Lower leg skin (tissue), 4 donors: ENCODE measurements around the gene AMMECR1L. TPM values are rescaled to one million over a fixed set of nuclear protein-coding genes. Genes with fewer than 3 reads are reported as not detected.
"Not testable (repeated sequence)": the region's sequence is repeated elsewhere in the genome, so short reads cannot be mapped to it uniquely, and the experiment has no call there.

Source experiments
- DNase-seq, 2 donors: peaks; one replicate each; pipeline ENCODE4 v3.0.0-alpha.2; 2019; ENCODE audit warnings: low spot score in 2 of 2
- H3K4me3 ChIP-seq: fragments of 200-600 bp; sonication (generic); 2 replicates; pipeline ENCODE4 v1.5.1; 2017; ENCODE audit warnings: mild to moderate bottlenecking, low read depth; ENCODE audit not compliant: poor library complexity, severe bottlenecking
- CTCF ChIP-seq, 3 donors: fragments of 450-650 bp; IDR thresholded peaks; one replicate each; pipeline ENCODE4 v1.5.1; 2016; ENCODE audit warnings: antibody characterized with exemption in 3 of 3, mild to moderate bottlenecking in 3 of 3, moderate library complexity in 2 of 3
- POLR2A ChIP-seq, 2 donors: fragments of 450-650 bp; IDR thresholded peaks; one replicate each; pipeline ENCODE4 v1.6.1; 2016 to 2017; ENCODE audit warnings: antibody characterized with exemption in 2 of 2, mild to moderate bottlenecking in 1 of 2, moderate library complexity in 1 of 2
- WGBS, 2 donors: methylation state at CpG; one replicate each; pipeline ENCODE4 v1.1.5; 2018; 5-methylcytosine and 5-hydroxymethylcytosine counted together
- intact Hi-C: fragments of 100-400 bp; cut with DNase I; formaldehyde crosslinking; loops from one replicate; pipeline ENCODE4 v1.15.0; 2023; ENCODE audit warnings: low total_unique reads
- total RNA-seq, 4 donors: library from RNA; depleted of rRNA; stranded (reverse); fragments of >200 nt; gene quantifications; one replicate each; pipeline ENCODE4 v1.1.0, GENCODE V29; 2016

Gene AMMECR1L
- total RNA-seq, 4 donors from 2014 or later = 12.9 to 16.2 (median 13.6) TPM

GRCh38 chr2:127888772-127889171 lies 3.0 kb upstream of the AMMECR1L start:
- intact Hi-C loops = no loop called here
- WGBS, 2 donors = 89% methylated on average over 1 of the region's 1 CpG
- no peak overlapping the region for H3K4me3 ChIP-seq
- DNase-seq = no peak
- TF ChIP-seq POLR2A (IDR thresholded peaks at IDR 0.05) (no peak), CTCF (IDR thresholded peaks at IDR 0.05) (no peak)

- TF ChIP-seq CTCF (IDR thresholded peaks at IDR 0.05) (no peak), POLR2A (IDR thresholded peaks at IDR 0.05) (no peak)
- H3K4me3 ChIP-seq = no peak overlapping the region
- intact Hi-C loops = no loop called here
- DNase-seq = no peak
- 12% methylated on average over 1 of the region's 1 CpG for WGBS, 2 donors
These were observed 2.0 kb upstream of the AMMECR1L start for GRCh38 chr2:127887776-127888130.

- DNase-seq = no peak
- TF ChIP-seq POLR2A (IDR thresholded peaks at IDR 0.05) (no peak), CTCF (IDR thresholded peaks at IDR 0.05) (no peak)
- intact Hi-C loops = no loop called here
- no peak overlapping the region for H3K4me3 ChIP-seq
- WGBS, 2 donors = 29 to 30% methylated on average over 8 of the region's 8 CpGs
These were observed 1.5 kb upstream of the AMMECR1L start for GRCh38 chr2:127887082-127887775.

- peak overlapping the region; percentile 52 for H3K4me3 ChIP-seq
- WGBS, 2 donors = 1% methylated on average over 20 of the region's 32 CpGs; no CpG with 5 or more reads in 1 of the 2 donors
- intact Hi-C loops, DNase-seq: not testable (repeated sequence)
These were observed 808 bp upstream of the AMMECR1L start for GRCh38 chr2:127886593-127886935.

GRCh38 chr2:127884861-127885740 lies 655 bp downstream of the AMMECR1L start:
- peak overlapping the region; percentile 43 for H3K4me3 ChIP-seq
- intact Hi-C loops = not testable (repeated sequence)
- 0 to 1% methylated on average over 20 to 36 of the region's 61 CpGs for WGBS, 2 donors
- DNase-seq = peak in 1 of 2 donors; percentile 84

GRCh38 chr2:127884436-127884835 lies 1.3 kb downstream of the AMMECR1L start:
- no peak for TF ChIP-seq CTCF (IDR thresholded peaks at IDR 0.05)
- no peak for TF ChIP-seq POLR2A (IDR thresholded peaks at IDR 0.05)
- H3K4me3 ChIP-seq = no peak overlapping the region
- 22 to 26% methylated on average over 10 of the region's 10 CpGs for WGBS, 2 donors
- peak; percentile 23 to 81 for DNase-seq
- intact Hi-C loops = no loop called here
